Thyroid gland (tissue), 4 donors: ENCODE data around the gene DOCK10. TPM values are rescaled to one million over a fixed set of nuclear protein-coding genes. Genes with fewer than 3 reads are reported as not detected.
A peak's percentile ranks its signal among the peaks of the same experiment; 100 is the strongest.

Experiments
- DNase-seq, 2 donors: peaks; one replicate each; pipeline ENCODE4 v3.0.0-alpha.2; 2019
- H3K27ac ChIP-seq, 3 donors: fragments of 200-600 bp; sonication (generic); 1 replicate in 2 of 3; 2 replicates in 1 of 3; pipeline ENCODE4 v1.5.1; 2016 to 2019; ENCODE audit warnings: mild to moderate bottlenecking in 1 of 3, moderate library complexity in 1 of 3
- H3K27me3 ChIP-seq: fragments of 200-600 bp; sonication (generic); one replicate; pipeline ENCODE4 v1.5.1; 2019
- H3K36me3 ChIP-seq, 2 donors: fragments of 200-600 bp; sonication (generic); one replicate each; pipeline ENCODE4 v1.5.1; 2016 to 2019
- H3K4me1 ChIP-seq, 2 donors: fragments of 200-600 bp; sonication (generic); one replicate each; pipeline ENCODE4 v1.5.1; 2017 to 2019
- H3K4me3 ChIP-seq, 3 donors: fragments of 200-600 bp; sonication (generic); replicated peaks in 1 of 3; 1 replicate in 2 of 3; 2 replicates in 1 of 3; pipeline ENCODE4 v1.5.1; 2016; ENCODE audit warnings: mild to moderate bottlenecking in 1 of 3
- H3K9me3 ChIP-seq: fragments of 200-600 bp; sonication (generic); one replicate; pipeline ENCODE4 v1.5.1; 2017
- POLR2A ChIP-seq, 2 donors: fragments of 450-650 bp; IDR thresholded peaks; one replicate each; pipeline ENCODE4 v1.6.1; 2017; ENCODE audit warnings: antibody characterized with exemption in 2 of 2, mild to moderate bottlenecking in 2 of 2, moderate library complexity in 1 of 2
- WGBS, 2 donors: methylation state at CpG; one replicate each; pipeline ENCODE4 v1.1.5; 2017; 5-methylcytosine and 5-hydroxymethylcytosine counted together
- intact Hi-C: fragments of 100-400 bp; cut with DNase I; formaldehyde crosslinking; loops from one replicate; pipeline ENCODE4 v1.15.1; 2023
- total RNA-seq, 4 donors: library from RNA; depleted of rRNA; stranded (reverse); fragments of >200 nt; gene quantifications; one replicate each; pipeline ENCODE4 v1.2.3, GENCODE V29; 2016
- TF ChIP-seq, protein P1 (sequence below), 6 experiments: fragments of 200-600 bp in 3 of 6; fragments of 450-650 bp in 3 of 6; sonication (generic) in 3 of 6; IDR thresholded peaks; one replicate each; pipeline ENCODE4 v1.5.1; 2016 to 2019; ENCODE audit warnings: antibody characterized with exemption in 6 of 6, mild to moderate bottlenecking in 2 of 6, inconsistent platforms in 1 of 6, moderate library complexity in 1 of 6

The DOCK10 gene
- total RNA-seq, 4 donors from 2014 or later, result 4.6 to 8.9 (median 7.1) TPM

DNA sequence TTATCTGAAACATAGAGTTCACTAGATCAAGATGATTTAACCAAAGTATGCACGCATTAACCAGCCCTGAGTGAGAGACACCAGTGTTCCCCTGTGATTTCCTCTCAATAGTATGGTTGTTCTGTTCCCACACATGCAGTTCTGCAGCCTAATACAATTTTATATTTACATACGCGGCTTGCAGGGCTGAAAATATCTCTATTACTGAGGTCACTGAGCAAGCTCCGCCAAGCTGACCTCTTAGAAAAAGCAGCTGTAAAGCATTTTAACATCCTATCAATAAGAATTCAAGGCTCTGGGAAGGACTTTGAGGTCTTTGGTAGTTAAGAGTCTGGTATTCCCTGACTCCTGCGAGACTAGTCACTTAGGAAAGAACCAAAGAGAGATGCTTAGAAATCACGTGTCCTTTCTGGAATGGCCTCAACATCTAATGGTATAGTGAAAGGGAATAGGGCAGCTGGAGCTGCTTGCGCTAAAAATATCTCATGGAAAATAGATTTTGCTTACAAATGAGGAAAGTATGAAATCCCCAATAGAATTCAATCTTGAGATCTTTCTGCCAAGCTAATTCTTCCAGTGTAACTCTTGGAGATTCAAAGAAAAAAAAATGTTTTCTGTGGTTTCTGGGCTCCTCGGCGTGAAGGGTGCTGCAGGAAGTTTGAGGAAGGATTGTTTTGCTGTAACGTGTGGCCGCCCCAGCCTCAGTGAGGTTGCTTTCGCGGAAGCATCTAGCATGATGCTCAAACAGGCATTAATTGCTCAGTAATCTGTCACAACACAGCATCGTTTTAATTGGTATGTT, 59.2 kb downstream of the DOCK10 start:
- DNase-seq, result peak in 1 of 2 donors; percentile 4
- intact Hi-C loops, result no loop called here
- TF ChIP-seq, protein P1, sequence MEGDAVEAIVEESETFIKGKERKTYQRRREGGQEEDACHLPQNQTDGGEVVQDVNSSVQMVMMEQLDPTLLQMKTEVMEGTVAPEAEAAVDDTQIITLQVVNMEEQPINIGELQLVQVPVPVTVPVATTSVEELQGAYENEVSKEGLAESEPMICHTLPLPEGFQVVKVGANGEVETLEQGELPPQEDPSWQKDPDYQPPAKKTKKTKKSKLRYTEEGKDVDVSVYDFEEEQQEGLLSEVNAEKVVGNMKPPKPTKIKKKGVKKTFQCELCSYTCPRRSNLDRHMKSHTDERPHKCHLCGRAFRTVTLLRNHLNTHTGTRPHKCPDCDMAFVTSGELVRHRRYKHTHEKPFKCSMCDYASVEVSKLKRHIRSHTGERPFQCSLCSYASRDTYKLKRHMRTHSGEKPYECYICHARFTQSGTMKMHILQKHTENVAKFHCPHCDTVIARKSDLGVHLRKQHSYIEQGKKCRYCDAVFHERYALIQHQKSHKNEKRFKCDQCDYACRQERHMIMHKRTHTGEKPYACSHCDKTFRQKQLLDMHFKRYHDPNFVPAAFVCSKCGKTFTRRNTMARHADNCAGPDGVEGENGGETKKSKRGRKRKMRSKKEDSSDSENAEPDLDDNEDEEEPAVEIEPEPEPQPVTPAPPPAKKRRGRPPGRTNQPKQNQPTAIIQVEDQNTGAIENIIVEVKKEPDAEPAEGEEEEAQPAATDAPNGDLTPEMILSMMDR (IDR thresholded peaks at IDR 0.05), result no peak
- TF ChIP-seq POLR2A (IDR thresholded peaks at IDR 0.05), result no peak

DNA sequence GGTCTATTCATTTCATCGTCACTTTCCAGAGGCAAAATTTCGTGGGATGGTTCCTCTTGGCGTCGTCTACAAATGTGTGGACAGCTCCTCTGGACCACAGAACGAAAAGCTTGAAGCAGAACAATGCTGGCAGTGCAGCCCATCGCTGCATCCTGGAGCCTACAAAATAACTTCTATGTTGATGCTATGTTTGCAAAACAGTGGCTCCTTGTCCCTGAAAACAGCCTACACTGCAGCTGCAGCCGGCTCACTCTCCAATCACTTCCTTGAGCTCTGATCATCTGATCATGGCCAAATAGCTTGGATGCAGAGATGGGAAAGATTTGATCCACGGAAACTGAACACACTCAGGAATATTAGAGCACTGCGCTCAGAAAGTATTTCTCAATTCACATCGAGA, 60.0 kb downstream of the DOCK10 start:
- Histone ChIP-seq H3K4me1 (no peaks in the 10 kb centered on the region), H3K36me3 (no peaks in the 10 kb centered on the region), H3K9me3 (no peaks in the 10 kb centered on the region), H3K4me3 (no peak overlapping the region), H3K27me3 (no peaks in the 10 kb centered on the region), H3K27ac (peak overlapping the region in 1 of 3 donors; percentile 14)
- no peak for TF ChIP-seq POLR2A (IDR thresholded peaks at IDR 0.05)
- TF ChIP-seq, protein P1 (IDR thresholded peaks at IDR 0.05), result no peak
- DNase-seq, result no peak
- intact Hi-C loops, result no loop called here
- 70 to 71% methylated on average over 10 of the region's 10 CpGs for WGBS, 2 donors

More for the DNA sequence above, 59.2 kb downstream of the DOCK10 start:
- Histone ChIP-seq H3K36me3 (no peaks in the 10 kb centered on the region), H3K27ac (peak overlapping the region in 1 of 3 donors; percentile 14), H3K27me3 (no peaks in the 10 kb centered on the region), H3K4me3 (no peak overlapping the region), H3K4me1 (no peaks in the 10 kb centered on the region), H3K9me3 (no peaks in the 10 kb centered on the region)
- 59 to 71% methylated on average over 14 of the region's 14 CpGs for WGBS, 2 donors

DNA sequence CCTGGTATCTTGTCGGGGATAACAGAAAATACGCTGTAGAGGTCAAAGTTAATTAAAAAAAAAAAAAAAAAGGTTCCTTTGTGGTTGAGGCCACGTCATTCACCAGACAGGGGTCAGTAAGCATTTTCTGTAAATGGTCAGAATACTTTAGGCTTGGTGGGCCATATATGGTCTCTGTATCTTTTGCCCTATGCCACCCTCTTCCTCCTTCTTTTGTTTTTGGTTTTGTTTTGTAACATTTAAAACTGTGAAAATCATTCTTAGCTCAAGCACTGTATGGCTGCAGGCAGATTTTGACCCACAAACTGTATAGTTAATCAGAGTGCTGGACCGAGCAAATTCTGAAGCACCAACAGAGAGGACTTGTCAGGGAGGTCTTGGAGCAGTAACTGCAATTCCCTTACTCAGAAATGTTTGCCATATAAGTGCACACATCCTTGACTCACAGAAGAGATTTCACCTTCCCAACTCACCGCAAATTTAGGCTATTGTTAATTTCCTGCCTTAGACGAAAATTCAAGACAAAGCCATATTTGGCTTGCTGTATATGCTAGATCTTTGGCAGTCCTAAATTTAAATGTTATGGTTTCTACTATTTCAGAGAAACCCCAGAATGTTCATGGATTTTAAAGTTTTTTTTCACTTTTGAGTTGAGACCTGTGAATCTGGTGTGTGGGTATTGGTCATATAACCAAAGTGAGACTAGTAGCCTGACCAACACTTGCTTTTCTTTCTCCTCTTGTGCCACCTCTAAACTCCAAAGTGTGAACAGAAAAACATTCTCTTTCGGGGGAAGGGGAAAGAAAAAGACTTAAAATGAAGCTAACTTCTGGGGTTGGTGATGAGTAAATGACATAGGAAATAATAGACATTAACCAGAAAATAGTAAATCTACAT, 65.4 kb downstream of the DOCK10 start:
- intact Hi-C loops, result no loop called here
- no peaks in the 10 kb centered on the region for H3K27me3 ChIP-seq
- no peaks in the 10 kb centered on the region for H3K36me3 ChIP-seq
- no peaks in the 10 kb centered on the region for H3K4me1 ChIP-seq
- H3K9me3 ChIP-seq, result no peaks in the 10 kb centered on the region
- WGBS, 2 donors, result 90 to 92% methylated on average over 7 of the region's 7 CpGs
- DNase-seq, result no peak
- no peak for TF ChIP-seq POLR2A (IDR thresholded peaks at IDR 0.05)
- TF ChIP-seq, protein P1 (IDR thresholded peaks at IDR 0.05), result no peak
- no peak overlapping the region for H3K27ac ChIP-seq
- no peak overlapping the region for H3K4me3 ChIP-seq

DNA sequence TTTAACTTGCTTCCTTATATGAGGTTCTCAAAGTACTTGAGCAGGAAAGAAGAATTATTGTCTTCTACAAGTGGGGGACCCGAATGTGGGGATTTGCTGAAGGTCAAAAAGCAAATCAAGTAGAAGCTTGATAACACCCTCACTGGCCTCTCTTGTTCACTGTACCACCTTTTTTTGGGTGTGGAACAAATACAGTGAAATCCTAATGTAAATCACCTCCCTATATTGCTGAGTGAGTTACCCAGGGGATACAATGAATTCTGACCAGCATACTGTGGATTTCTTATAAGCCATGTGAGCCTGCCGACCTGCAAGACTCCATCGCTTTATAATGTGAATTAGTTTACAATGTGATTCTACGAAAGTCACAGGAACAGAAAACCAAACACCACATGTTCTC, 66.5 kb downstream of the DOCK10 start:
- TF ChIP-seq POLR2A (IDR thresholded peaks at IDR 0.05), result no peak
- TF ChIP-seq, protein P1 (IDR thresholded peaks at IDR 0.05), result no peak
- Histone ChIP-seq H3K4me3 (no peak overlapping the region), H3K36me3 (no peaks in the 10 kb centered on the region), H3K4me1 (no peaks in the 10 kb centered on the region), H3K27ac (no peak overlapping the region), H3K9me3 (no peaks in the 10 kb centered on the region), H3K27me3 (no peaks in the 10 kb centered on the region)
- intact Hi-C loops, result no loop called here
- DNase-seq, result no peak
- 82 to 84% methylated on average over 4 of the region's 4 CpGs for WGBS, 2 donors
